Measurements from ENCODE around the gene CDA. TPM values are rescaled to one million over a fixed set of nuclear protein-coding genes. Genes with fewer than 3 reads are reported as not detected.

Gene CDA
- total RNA-seq: 10 to 100 TPM in 1 of 2 donors, 1 to 10 TPM in 1; 1.3 to 24.3 TPM
- 3.9 TPM for polyA plus RNA-seq (2013, experiment 1 of 2)
- polyA plus RNA-seq (2013, experiment 2 of 2): 1.7 TPM
- long read RNA-seq, experiment 1, partial matches to known transcripts: 0 of 7 reads
- long read RNA-seq, experiment 1, other reads (novel, unspliced or antisense): 1 of 7 reads
- long read RNA-seq, experiment 2, partial matches to known transcripts: 0 of 1 reads
- long read RNA-seq, experiment 2, other reads (novel, unspliced or antisense): 1 of 1 reads
- long read RNA-seq, experiment 3, transcript CDA-201 (4 exons, 963 nt): major isoform, 10 of 15 reads
- long read RNA-seq, experiment 3, partial matches to known transcripts: 0 of 15 reads
- long read RNA-seq, experiment 3, other reads (novel, unspliced or antisense): 1 of 15 reads
- long read RNA-seq, experiment 4, transcript CDA-201 (4 exons, 963 nt): major isoform, 7 of 7 reads
- long read RNA-seq, experiment 4, partial matches to known transcripts: 0 of 7 reads
- long read RNA-seq, experiment 4, other reads (novel, unspliced or antisense): 0 of 7 reads

GRCh38 chr1:20588634-20589225, at the start of gene CDA:
TSS of gene CDA (plus strand) at chr1:20589097. CDS start at chr1:20589130, 33 bp downstream.
- H3K4me3 Mint-ChIP-seq: peak within 1 kb of the TSS; percentile 60
- no peaks in the 10 kb centered on the region for H3K9me3 Mint-ChIP-seq
- peaks cover 28% of the 10 kb centered on the region for H3K4me1 Mint-ChIP-seq
- peaks cover 11% of the 10 kb centered on the region for H3K4me1 ChIP-seq (ENCODE audit: control insufficient read depth, insufficient read depth, low read length)
- peak within 1 kb of the TSS; percentile 82 for H3K27ac Mint-ChIP-seq
- peak; percentile 92 for DNase-seq
- H3K27me3 ChIP-seq (ENCODE audit: control insufficient read depth, insufficient read depth, low read length, poor library complexity, severe bottlenecking): peaks cover 5% of the 10 kb centered on the region
- no peak within 1 kb of the TSS for H3K27ac ChIP-seq (ENCODE audit: low read depth, low read length)
- H3K9ac ChIP-seq (ENCODE audit: extremely low read depth, low read length, poor library complexity, severe bottlenecking): peak within 1 kb of the TSS; percentile 16
- H3K36me3 ChIP-seq (ENCODE audit: control insufficient read depth, insufficient read depth, low read length): no peaks in the 10 kb centered on the region
- H3K9me3 ChIP-seq (ENCODE audit: control insufficient read depth, low read length): no peaks in the 10 kb centered on the region
- peaks cover 3% of the 10 kb centered on the region for H3K27me3 Mint-ChIP-seq (ENCODE audit: insufficient read depth)
- no peak for TF ChIP-seq CTCF (conservative IDR thresholded peaks at IDR 0.05)
- H3K36me3 Mint-ChIP-seq (ENCODE audit: low read depth): no peaks in the 10 kb centered on the region
- 34 to 71% methylated on average over 2 to 11 of the region's 11 CpGs for WGBS, 2 experiments (ENCODE audit: insufficient coverage in 1 of 2, insufficient read length in 1 of 2)
- peak within 1 kb of the TSS; percentile 66 for H3K4me3 ChIP-seq (ENCODE audit: low read length)

DNA sequence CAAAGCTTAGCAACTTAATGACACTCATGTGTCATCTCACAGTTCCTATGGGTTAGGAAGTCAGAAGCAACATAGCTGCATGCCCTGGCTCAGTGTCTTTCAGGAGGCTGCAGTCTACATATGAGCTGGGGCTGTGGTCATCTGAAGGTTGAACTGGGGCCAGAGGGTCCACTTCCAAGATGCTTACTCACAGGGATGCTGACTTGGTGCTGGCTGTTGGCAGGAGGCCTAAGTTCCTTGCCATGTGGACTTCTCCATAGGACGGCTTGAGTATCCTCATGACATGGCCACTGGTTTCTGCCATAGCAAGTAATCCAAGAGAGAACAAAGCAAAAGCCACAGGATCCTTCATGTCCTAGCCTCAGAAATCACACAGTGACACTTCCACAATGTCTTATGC, 48.6 kb upstream of the CDA start:
- no peak overlapping the region for H3K27ac Mint-ChIP-seq
- H3K27me3 ChIP-seq (ENCODE audit: control insufficient read depth, insufficient read depth, low read length, poor library complexity, severe bottlenecking): peaks cover 81% of the 10 kb centered on the region
- no peaks in the 10 kb centered on the region for H3K36me3 Mint-ChIP-seq (ENCODE audit: low read depth)
- H3K4me1 Mint-ChIP-seq: no peaks in the 10 kb centered on the region
- WGBS, 2 experiments (ENCODE audit: insufficient coverage in 1 of 2, insufficient read length in 1 of 2): 86 to 100% methylated on average over 1 of the region's 1 CpG
- no peak for TF ChIP-seq CTCF (conservative IDR thresholded peaks at IDR 0.05)
- H3K27ac ChIP-seq (ENCODE audit: low read depth, low read length): no peak overlapping the region
- H3K4me3 ChIP-seq (ENCODE audit: low read length): no peak overlapping the region
- no peak overlapping the region for H3K9ac ChIP-seq (ENCODE audit: extremely low read depth, low read length, poor library complexity, severe bottlenecking)
- peaks cover 79% of the 10 kb centered on the region for H3K27me3 Mint-ChIP-seq (ENCODE audit: insufficient read depth)
- no peak for DNase-seq
- no peak overlapping the region for H3K4me3 Mint-ChIP-seq
- H3K36me3 ChIP-seq (ENCODE audit: control insufficient read depth, insufficient read depth, low read length): no peaks in the 10 kb centered on the region
- H3K9me3 ChIP-seq (ENCODE audit: control insufficient read depth, low read length): no peaks in the 10 kb centered on the region
- no peaks in the 10 kb centered on the region for H3K9me3 Mint-ChIP-seq
- peaks cover 3% of the 10 kb centered on the region for H3K4me1 ChIP-seq (ENCODE audit: control insufficient read depth, insufficient read depth, low read length)

DNA sequence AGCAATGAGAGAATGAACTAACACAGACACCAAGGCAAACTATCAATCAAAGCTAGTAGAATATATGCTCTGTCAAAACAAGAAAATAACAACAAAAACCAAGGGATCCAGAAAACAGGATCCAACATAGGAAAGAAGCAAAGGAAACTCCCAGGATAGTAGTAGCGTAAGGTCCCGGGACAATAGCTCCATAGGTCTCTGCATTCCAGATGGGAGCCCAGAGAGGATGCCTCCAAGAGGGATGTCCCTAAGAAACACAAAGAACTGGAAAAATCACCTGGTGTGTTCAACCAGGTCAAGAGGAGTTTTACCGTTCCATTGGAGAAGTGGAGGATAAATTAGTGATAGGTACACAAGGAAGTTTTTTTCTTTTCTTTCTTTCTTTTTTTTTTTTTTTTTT, 42.3 kb upstream of the CDA start:
- DNase-seq: no peak
- H3K36me3 ChIP-seq (ENCODE audit: control insufficient read depth, insufficient read depth, low read length): no peaks in the 10 kb centered on the region
- H3K4me3 ChIP-seq (ENCODE audit: low read length): no peak overlapping the region
- 83 to 88% methylated on average over 2 to 3 of the region's 3 CpGs for WGBS, 2 experiments (ENCODE audit: insufficient coverage in 1 of 2, insufficient read length in 1 of 2)
- no peak overlapping the region for H3K4me3 Mint-ChIP-seq
- H3K27ac ChIP-seq (ENCODE audit: low read depth, low read length): no peak overlapping the region
- H3K27me3 ChIP-seq (ENCODE audit: control insufficient read depth, insufficient read depth, low read length, poor library complexity, severe bottlenecking): peaks cover 52% of the 10 kb centered on the region
- no peak for TF ChIP-seq CTCF (conservative IDR thresholded peaks at IDR 0.05)
- no peaks in the 10 kb centered on the region for H3K9me3 Mint-ChIP-seq
- no peak overlapping the region for H3K27ac Mint-ChIP-seq
- H3K4me1 ChIP-seq (ENCODE audit: control insufficient read depth, insufficient read depth, low read length): no peaks in the 10 kb centered on the region
- H3K27me3 Mint-ChIP-seq (ENCODE audit: insufficient read depth): peaks cover 81% of the 10 kb centered on the region
- no peaks in the 10 kb centered on the region for H3K4me1 Mint-ChIP-seq
- H3K9ac ChIP-seq (ENCODE audit: extremely low read depth, low read length, poor library complexity, severe bottlenecking): no peak overlapping the region
- H3K9me3 ChIP-seq (ENCODE audit: control insufficient read depth, low read length): no peaks in the 10 kb centered on the region
- H3K36me3 Mint-ChIP-seq (ENCODE audit: low read depth): no peaks in the 10 kb centered on the region

Data from endodermal cell (in vitro differentiated cells).